ENCODE results near the gene GDF9. TPM values are rescaled to one million over a fixed set of nuclear protein-coding genes. Genes with fewer than 3 reads are reported as not detected.

The GDF9 gene, protein sequence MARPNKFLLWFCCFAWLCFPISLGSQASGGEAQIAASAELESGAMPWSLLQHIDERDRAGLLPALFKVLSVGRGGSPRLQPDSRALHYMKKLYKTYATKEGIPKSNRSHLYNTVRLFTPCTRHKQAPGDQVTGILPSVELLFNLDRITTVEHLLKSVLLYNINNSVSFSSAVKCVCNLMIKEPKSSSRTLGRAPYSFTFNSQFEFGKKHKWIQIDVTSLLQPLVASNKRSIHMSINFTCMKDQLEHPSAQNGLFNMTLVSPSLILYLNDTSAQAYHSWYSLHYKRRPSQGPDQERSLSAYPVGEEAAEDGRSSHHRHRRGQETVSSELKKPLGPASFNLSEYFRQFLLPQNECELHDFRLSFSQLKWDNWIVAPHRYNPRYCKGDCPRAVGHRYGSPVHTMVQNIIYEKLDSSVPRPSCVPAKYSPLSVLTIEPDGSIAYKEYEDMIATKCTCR
- under 1 TPM; 0.50 to 0.75 TPM for total RNA-seq

DNA sequence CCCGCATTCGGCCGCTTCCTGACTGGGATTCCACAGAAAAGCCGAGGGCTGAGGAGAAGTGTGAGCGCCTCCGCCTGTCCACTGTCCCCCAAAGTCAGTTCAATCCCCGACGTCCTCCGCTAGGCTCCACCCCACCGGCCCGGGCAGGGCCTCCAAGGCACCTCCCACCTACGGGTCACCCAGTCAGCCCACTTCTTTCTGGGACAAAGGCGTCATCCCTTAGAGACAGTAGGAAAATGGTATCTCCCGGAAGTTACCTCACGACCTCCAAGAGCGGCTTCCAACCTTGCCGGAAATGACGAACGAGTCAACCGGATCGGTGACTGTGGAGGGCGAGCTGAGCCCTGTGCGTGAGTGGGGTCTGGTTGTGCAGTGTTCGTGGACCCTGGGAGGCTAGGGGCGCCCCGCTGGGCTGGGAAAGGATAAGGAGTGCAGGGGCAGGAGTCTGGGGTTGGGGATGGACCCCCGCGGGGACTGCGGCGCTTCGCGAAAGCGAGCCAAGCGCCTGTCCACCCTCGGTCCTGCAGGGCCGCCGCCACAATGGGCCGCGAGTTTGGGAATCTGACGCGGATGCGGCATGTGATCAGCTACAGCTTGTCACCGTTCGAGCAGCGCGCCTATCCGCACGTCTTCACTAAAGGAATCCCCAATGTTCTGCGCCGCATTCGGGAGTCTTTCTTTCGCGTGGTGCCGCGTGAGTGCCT is at the start of gene GDF9, which contains the start of gene UQCRQ:
Gene GDF9 (minus strand): TSS at position 128 of the 704 bp plus-strand sequence. CDS start 1,936 bp downstream, outside the sequence.
Gene UQCRQ (plus strand): TSS at position 301 of the 704 bp plus-strand sequence. CDS start 240 bp downstream, at position 541.

DNA sequence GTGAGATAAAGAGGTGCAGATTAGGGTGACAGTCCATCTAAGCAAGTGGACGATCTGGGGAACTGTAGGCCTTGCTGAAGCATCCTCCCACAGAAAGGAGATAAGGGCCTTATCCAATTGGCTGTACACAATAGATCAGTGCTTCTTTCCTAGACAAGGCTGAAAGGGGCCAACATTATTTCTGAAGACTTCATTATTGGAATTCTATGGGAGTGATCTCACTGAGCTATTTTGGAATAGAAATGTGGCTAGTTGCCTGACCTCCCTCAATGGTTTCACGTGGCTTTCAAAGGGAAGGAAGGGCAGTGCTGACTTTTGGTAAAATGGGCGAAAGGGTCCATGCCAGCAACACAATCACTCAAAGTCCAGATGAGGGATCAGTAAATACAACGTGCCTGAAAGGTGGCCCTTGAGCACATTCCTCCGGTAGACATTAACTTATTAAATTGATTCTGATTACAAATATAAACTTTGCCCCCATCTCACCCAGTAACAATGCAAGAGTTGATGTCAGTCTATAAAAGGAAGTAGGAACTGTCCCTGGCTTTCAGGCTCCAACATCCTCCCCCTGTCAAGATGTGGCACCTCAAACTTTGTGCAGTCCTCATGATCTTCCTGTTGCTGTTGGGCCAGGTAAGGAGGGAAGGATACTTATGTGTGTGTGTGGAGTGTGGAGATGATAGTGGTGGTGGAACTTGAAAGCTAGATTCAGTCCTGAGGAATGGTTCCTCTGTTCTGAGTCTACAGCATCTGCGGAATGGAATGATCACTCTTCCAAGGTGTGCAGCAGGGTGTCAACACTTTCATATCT is 7.1 kb upstream of the GDF9 start, which contains the start of gene LEAP2:
Gene LEAP2 (plus strand): TSS at position 550 of the 811 bp plus-strand sequence. CDS start 27 bp downstream, at position 577.

DNA sequence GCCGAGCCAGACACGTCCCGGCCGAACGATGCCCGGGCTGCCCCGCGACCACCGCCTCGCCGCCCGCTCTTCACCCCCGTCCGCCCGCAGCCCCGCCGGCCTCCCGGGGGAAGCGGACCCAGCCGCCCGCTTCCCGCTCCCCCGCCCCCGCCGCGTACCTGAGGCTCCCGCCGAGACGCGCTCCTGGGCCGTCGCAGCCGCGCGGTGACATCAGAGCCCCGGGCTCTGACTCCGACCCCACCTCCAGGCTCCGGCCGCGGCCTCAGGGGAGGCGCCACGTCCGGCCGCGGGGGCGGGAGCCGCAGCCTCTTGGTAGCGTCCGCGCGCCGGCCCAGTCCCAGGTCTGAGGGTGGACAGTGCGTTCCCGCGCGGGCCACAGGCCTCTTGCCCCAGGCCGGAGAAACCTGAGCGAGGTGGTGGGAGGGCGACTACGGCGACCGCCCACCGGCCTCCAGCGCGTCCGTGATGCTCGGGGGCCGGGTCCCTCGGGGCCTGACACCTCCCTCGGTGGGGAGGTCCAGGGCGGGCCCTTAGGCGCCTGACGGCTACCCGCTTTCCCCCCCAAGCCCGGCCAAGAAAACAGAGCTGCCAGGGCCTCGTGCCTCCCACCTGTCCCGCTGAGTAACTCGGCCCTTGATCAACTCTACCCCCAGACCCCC is 35.7 kb downstream of the GDF9 start, which contains the start of gene SHROOM1:
Gene SHROOM1 (minus strand): TSS at position 212 of the 659 bp plus-strand sequence. CDS start 4,507 bp downstream, outside the sequence.

DNA sequence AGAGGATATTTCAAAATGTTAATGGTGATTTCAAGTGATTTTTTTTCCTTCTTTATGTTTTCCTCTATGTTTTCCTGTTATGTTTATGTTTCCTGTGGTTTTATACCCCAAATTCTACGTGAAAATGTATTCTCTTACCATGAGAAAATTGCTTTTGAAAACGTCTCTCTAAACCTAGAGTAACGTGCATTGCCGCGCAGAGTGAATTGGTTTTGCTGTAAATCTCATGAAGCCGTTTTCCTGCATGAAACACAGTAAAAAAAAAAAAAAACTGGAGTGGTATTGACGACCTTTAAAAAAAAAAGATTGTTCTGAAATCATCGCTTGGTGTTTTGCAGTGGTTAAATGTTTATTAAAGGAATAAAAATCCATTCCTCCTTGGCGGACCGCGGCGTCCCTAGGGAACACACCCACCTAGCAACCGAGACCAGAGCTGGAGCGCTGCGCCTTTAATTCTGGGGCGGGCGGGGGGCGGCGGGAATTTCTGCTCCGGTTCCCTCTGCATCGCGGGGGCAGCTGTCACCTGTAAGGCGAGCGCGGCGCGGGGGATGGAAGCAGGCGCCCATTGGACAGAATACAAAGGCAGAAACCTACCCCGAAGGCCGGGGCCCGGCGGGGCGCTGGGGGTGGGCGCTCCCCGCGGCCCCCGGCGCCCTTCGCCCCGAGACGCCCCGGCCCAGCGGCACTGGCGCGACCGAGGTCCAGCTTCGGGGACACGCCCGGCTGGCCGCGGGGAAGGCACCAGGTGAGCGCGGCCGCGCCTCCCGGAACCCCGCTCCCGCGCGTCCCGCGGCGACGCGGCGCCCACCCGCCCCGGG is 53.3 kb downstream of the GDF9 start, which contains the start of gene SOWAHA:
Gene SOWAHA (plus strand): TSS at position 522 of the 818 bp plus-strand sequence. CDS start 320 bp downstream, outside the sequence.

Other genes starting within 250 kb of the GDF9 start
- 1 to 10 TPM; 2.7 to 4.9 TPM for gene IL13, start 208.3 kb downstream of the GDF9 start, total RNA-seq
- gene IL4, start 192.5 kb downstream of the GDF9 start, total RNA-seq: 1 to 10 TPM in 1 of 2 experiments, under 1 TPM in 1; 0.55 to 1.2 TPM
- 1 to 10 TPM; 7.9 to 9.8 TPM for gene KIF3A, start 128.9 kb downstream of the GDF9 start, total RNA-seq
- gene CCNI2, start 119.0 kb downstream of the GDF9 start, total RNA-seq: 1 to 10 TPM; 7.7 to 8.4 TPM
- gene SEPTIN8, start 89.2 kb downstream of the GDF9 start, total RNA-seq: 10 to 100 TPM; 18.0 to 19.2 TPM
- not detected for gene SOWAHA, start 53.2 kb downstream of the GDF9 start, total RNA-seq
- 1 to 10 TPM in 1 of 2 experiments, under 1 TPM in 1; 0.91 to 2.2 TPM for gene SHROOM1, start 35.8 kb downstream of the GDF9 start, total RNA-seq
- 100 to 1,000 TPM; 251 to 263 TPM for gene UQCRQ, start 173 bp upstream of the GDF9 start, total RNA-seq
- 1 to 10 TPM; 2.9 to 4.0 TPM for gene LEAP2, start 7.2 kb upstream of the GDF9 start, total RNA-seq
- gene AFF4, start 97.2 kb upstream of the GDF9 start, total RNA-seq: 10 to 100 TPM; 31.5 to 34.8 TPM
- 10 to 100 TPM; 27.3 to 29.6 TPM for gene ZCCHC10, start 160.1 kb upstream of the GDF9 start, total RNA-seq
- gene HSPA4, start 185.5 kb upstream of the GDF9 start, total RNA-seq: 10 to 100 TPM; 76.8 to 79.5 TPM